HG03064 (cell line): ENCODE measurements around the gene THEMIS2.

ENCODE experiments used
- ATAC-seq: cut with Tn5 transposase; IDR thresholded peaks from one replicate; pipeline ENCODE4 v1.9.1; 2021; ENCODE audit warnings: low read depth; ENCODE audit not compliant: unreplicated experiment

The THEMIS2 gene

DNA sequence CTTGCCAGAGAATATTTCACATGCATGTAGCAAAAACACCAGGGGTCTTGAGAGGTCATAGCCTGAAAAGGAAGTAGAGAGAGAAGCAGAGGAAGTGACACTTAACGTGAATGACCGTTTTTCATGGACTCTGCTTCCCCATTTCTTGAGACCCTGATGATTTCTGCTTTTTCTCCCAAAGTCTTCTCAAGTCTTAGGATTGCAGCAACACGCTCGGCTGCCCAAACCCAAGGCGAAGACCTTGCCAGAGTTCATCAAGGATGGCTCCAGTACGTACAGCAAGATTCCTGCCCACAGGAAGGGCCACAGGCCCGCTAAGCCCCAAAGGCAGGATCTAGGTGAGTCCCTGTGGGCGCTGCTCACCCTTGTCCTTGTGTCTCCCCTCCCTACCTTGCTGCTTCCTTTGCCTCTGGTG, 12.8 kb downstream of the THEMIS2 start:
- ATAC-seq = no peak

- no peak for ATAC-seq
These were observed 13.4 kb downstream of the THEMIS2 start for GRCh38 chr1:27885621-27886352.

GRCh38 chr1:27886353-27886679, 14.0 kb downstream of the THEMIS2 start:
- no peak for ATAC-seq

GRCh38 chr1:27886744-27887143, 14.4 kb downstream of the THEMIS2 start:
- no peak for ATAC-seq

DNA sequence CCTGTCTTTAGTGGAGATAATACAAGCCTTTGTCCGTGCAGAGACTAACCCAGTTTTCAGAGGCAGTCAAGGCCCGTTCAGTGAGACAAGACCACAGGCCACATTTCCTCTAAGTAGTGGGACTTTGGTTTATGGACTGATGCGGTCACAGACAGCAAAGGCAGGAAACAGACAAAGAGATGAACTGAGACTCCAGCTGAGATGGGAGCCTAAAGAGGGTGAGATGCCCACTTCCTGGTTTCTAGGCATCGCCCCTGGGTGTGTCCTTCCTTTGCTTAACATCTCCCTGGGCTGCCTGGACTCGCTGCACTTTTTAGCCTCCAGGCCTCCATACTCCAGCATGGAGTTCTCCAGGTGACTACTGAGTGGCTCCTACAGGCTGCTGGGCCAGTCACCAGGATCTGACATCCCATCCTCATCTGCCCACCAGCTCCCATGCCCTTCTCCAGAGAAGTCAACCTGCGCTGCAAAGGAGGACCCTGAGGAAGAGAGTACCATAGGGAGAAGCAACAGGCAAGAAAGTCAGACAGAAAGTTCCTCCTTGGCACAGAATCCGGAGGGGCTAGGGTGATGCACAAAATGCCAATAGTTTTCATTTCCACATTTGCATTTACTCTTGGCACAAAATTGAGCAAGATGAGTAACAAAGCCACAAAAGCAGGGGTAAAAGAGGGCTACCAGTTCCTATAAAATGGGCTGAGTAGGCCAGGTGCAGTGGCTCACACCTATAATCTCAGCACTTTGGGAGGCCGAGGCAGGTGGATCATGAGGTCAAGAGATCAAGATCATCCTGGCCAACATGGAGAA, 15.1 kb downstream of the THEMIS2 start:
- ATAC-seq = no peak

GRCh38 chr1:27889506-27889905, 17.2 kb downstream of the THEMIS2 start:
- ATAC-seq = no peak

GRCh38 chr1:27891196-27891889, 19.0 kb downstream of the THEMIS2 start:
- no peak for ATAC-seq

GRCh38 chr1:27894521-27894920, 22.2 kb downstream of the THEMIS2 start:
- ATAC-seq = no peak

DNA sequence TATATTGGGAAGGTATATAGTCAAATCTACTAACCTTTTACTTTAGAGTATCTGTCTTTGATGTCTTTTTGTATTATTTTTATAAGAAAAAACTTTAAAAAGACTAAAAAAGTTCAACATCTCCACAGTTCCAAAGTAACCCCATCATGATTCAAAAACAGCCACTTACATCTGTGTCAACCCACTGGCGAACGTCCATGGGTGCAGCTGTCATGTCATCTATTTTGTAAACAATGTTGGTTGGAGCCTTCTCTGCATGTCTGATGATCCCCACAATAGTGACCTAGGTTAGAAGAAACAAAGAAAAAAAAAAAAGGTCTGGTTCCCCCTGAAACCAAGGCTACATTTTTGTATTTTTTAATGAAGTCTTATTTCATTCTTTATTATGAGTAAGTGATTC, 34.4 kb downstream of the THEMIS2 start:
- no peak for ATAC-seq

- ATAC-seq = no peak
These were observed 40.1 kb downstream of the THEMIS2 start for GRCh38 chr1:27912429-27912828.

GRCh38 chr1:27915082-27915575, 42.8 kb downstream of the THEMIS2 start:
- ATAC-seq = no peak

DNA sequence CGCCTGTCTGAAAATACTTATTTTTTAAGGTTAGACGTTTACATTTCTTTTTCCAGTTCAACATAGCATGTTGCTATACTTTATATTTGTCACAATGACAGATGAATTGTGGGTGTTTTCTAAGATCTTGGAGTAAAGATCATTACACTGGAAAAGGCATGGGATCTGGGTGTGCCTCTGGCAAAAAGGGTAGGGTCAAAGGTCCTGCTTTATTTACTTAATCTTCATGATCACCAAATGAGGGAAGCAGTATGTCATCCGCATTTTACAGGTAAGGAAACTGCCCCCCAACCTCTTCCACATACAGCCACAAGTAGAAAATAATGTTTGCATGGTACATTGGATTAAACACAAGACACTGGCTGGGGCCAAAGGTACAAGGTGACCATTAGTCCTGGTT, 49.9 kb downstream of the THEMIS2 start:
- ATAC-seq = no peak

DNA sequence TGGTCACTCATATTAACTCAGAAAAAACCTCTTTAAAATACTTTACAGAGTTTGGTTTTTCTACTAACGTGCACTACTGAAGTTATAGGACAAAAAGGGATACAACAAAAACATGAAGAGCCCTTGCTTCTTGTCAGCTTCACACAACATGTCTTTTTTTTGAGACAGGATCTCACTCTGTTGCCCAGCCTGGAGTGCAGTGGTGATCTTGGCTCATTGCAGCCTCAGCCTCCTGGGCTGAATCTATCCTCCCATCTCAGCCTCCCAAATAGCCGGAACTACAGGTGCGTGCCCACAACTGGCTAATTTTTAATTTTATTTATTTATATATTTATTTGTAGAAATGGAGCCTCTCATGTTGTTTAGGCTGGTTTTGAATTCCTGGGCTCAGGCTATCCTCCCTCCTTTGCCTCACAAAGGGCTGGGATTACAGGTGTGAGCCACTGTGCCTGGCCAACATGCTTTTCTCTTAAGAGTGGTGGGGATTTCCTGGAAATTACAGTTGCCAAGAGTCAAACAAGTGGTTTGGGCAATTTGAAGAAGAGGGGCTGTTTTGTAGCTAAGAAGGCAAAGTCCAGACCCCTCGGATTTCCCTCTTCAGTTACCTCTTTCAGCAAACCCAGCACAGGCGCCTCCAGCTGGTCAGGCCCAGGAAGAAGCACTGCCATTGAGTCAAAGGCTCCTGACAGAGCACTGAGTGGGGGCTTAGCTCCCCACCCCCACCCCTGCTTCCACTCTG, 56.0 kb downstream of the THEMIS2 start:
- no peak for ATAC-seq

GRCh38 chr1:27931184-27931583, 58.8 kb downstream of the THEMIS2 start:
- ATAC-seq = no peak

DNA sequence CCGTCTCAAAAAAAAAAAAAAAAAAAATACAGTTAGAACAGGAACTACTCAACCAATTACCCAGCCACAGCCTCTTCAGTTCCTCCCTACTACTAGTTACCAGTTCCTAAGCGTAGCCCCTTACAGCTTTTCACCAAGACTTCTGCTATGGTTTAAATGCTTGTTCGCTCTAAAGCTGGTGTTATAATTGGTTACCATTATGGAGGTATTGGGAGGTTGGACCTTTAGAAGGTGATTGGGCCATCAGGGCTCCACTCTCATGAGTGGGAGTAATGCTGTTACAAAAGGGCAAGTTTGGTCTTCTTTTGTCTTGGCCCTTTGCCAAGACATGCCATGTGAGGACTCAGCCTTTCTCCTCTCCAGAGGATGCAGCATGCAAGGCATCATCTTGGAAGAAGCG, 59.4 kb downstream of the THEMIS2 start:
- ATAC-seq = no peak

DNA sequence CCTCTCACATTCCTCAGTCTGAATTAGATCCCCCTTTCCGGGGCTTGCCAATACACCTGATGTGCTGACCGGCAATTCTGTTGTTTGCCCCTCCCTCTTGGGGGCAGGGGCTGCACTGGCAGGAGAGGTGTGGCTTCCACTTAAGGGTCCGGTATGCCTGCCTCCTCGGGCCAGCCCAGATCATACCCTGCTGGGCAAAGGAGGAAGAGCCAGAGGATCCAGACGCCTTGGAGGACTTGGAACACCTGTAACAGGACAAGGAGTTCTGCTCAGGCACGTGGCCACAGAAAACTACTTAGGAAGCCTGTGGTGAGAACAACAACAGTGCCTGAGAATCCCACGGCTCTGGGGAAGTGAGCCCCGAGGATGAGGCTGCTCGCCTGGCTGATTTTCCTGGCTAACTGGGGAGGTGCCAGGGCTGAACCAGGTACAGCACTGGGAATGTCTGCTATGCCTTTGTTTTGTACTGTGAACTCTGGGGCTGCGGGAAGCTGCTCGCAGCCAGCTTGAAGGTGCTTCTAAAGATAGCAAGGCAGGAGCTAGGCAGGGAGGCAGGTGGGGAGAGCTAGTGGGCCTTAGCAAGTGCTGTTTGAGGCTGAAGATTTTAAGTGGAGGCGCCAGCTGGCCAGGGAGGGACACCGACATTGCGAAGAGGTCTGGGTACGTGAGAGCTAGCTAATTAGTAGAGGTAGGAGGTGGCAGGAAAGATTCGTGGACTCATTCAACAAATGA, 62.6 kb downstream of the THEMIS2 start, which contains the start of gene SMPDL3B:
TSS of gene SMPDL3B (plus strand) at position 183 of the 732 bp plus-strand sequence. CDS start at position 367, 184 bp downstream.
- no peak for ATAC-seq

GRCh38 chr1:27935721-27936120, 63.4 kb downstream of the THEMIS2 start:
- no peak for ATAC-seq
